Lung (tissue), 12 donors: ENCODE measurements around the gene ZNF511. TPM values are rescaled to one million over a fixed set of nuclear protein-coding genes. Genes with fewer than 3 reads are reported as not detected.

Experiments used
- ATAC-seq: fragments of 200-7000 bp; cut with Tn5 transposase; one replicate; pipeline ENCODE4 v1.9.1; 2020; ENCODE audit warnings: moderate number of reproducible peaks; ENCODE audit not compliant: insufficient read depth, low FRiP score
- DNase-seq, 3 donors: peaks; one replicate each; pipeline ENCODE4 v3.0.0-alpha.2; 2013 to 2017
- H3K27ac ChIP-seq, 2 donors: one replicate each; pipeline ENCODE4 v1.5.1; 2013; ENCODE audit warnings: mild to moderate bottlenecking in 2 of 2, moderate library complexity in 2 of 2, control low read depth in 1 of 2, inconsistent platforms in 1 of 2, low read depth in 1 of 2, low read length in 1 of 2
- H3K27me3 ChIP-seq, 3 donors: one replicate each; pipeline ENCODE4 v1.5.1; 2013; ENCODE audit warnings: low read length in 2 of 3; ENCODE audit not compliant: control insufficient read depth in 3 of 3, insufficient read depth in 3 of 3
- H3K36me3 ChIP-seq, 4 donors: one replicate each; pipeline ENCODE4 v1.5.1; 2013; ENCODE audit warnings: low read length in 4 of 4, mild to moderate bottlenecking in 1 of 4, moderate library complexity in 1 of 4; ENCODE audit not compliant: control insufficient read depth in 4 of 4, insufficient read depth in 4 of 4
- H3K4me1 ChIP-seq, 5 donors: one replicate each; pipeline ENCODE4 v1.5.1; 2013; ENCODE audit warnings: low read length in 5 of 5, mild to moderate bottlenecking in 2 of 5, moderate library complexity in 1 of 5; ENCODE audit not compliant: control insufficient read depth in 5 of 5, insufficient read depth in 5 of 5
- H3K4me3 ChIP-seq: one replicate; pipeline ENCODE4 v1.5.1; 2013; ENCODE audit warnings: mild to moderate bottlenecking, control low read depth, moderate library complexity
- H3K9ac ChIP-seq, 2 donors: one replicate each; pipeline ENCODE4 v1.5.1; 2013; ENCODE audit warnings: low read length in 2 of 2, control low read depth in 1 of 2; ENCODE audit not compliant: insufficient read depth in 1 of 2
- H3K9me3 ChIP-seq, 4 donors: one replicate each; pipeline ENCODE4 v1.5.1; 2013; ENCODE audit warnings: low read length in 3 of 4, mild to moderate bottlenecking in 1 of 4, moderate library complexity in 1 of 4; ENCODE audit not compliant: control insufficient read depth in 4 of 4, insufficient read depth in 3 of 4
- WGBS, 2 donors: extraction: QIAGEN DNeasy Blood & Tissue Kit; methylation state at CpG; one replicate each; pipeline ENCODE4 v1.1.7; 2013; 5-methylcytosine and 5-hydroxymethylcytosine counted together
- polyA plus RNA-seq, 2 donors: library from polyadenylated mRNA; stranded (reverse); fragments of 200-250 nt; gene quantifications; one replicate each; pipeline ENCODE4 v1.2.1, GENCODE V29; 2013
- total RNA-seq, 2 donors: library from RNA; depleted of rRNA in 1 of 2; stranded (reverse); fragments of >200 nt in 1 of 2; gene quantifications; one replicate each; pipeline ENCODE4 v1.2.1, GENCODE V29; 2014 to 2021
- TF ChIP-seq, protein P1 (sequence below): IDR thresholded peaks from 2 replicates; pipeline ENCODE4 v1.5.1; 2012; ENCODE audit warnings: mild to moderate bottlenecking; ENCODE audit errors: control extremely low read depth, extremely low read depth
- donor health status: control.
- donor health status: control.
- donor health status: Bipolar disorder and iron deficiency.
- donor health status: healthy.
- donor health status: DM: yes; HTN: yes; CAD: no.

ZNF511 gene
- total and polyA plus RNA-seq, 4 donors = 18.6 to 79.9 (median 43.6) TPM

DNA sequence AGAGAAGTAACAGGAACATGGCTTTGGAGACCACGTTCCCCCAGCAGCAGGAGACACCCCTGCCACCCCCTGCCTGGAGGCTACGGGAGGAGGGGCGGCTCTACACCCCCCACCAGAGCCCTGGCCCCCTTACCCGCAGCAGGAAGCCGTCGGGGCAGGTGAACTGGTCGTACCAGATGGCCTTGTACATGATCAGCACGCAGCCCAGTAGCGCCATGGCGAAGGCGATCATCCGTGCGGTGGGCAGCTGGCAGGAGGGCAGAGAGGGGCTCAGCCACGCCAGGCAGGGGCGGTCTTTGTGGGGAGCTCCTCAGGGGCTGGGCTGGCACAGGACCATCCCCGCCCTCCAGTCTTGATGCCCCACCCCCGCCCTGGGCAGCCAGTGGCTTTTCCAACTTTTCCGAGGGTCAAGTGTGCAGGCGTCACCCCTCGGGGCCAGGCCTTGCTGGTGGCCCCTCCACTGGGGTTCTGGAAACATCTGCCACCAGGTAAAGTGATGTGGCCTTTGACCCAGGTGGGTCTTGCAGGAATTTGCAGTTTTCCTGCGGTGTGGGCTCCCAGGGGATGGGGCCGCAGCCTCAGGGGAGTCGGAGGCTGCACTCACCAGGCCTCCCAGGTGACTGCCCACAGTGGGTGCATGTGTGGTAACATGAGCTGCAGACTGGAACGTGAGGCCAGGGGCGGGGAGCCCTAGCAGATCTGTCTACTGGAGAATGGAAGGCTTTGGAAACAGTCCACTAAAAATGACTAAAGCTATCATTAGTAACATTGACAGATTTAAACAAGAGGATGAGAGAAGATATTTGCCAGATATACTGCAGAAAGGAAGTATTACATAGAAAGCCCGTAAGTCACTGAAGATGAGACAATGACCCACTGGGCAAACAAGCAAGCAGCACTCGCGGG is 18.3 kb downstream of the ZNF511 start:
- TF ChIP-seq, protein P1, sequence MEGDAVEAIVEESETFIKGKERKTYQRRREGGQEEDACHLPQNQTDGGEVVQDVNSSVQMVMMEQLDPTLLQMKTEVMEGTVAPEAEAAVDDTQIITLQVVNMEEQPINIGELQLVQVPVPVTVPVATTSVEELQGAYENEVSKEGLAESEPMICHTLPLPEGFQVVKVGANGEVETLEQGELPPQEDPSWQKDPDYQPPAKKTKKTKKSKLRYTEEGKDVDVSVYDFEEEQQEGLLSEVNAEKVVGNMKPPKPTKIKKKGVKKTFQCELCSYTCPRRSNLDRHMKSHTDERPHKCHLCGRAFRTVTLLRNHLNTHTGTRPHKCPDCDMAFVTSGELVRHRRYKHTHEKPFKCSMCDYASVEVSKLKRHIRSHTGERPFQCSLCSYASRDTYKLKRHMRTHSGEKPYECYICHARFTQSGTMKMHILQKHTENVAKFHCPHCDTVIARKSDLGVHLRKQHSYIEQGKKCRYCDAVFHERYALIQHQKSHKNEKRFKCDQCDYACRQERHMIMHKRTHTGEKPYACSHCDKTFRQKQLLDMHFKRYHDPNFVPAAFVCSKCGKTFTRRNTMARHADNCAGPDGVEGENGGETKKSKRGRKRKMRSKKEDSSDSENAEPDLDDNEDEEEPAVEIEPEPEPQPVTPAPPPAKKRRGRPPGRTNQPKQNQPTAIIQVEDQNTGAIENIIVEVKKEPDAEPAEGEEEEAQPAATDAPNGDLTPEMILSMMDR = no peak
- ATAC-seq (no peak), DNase-seq (no peak)
- H3K27ac ChIP-seq = no peak overlapping the region
- 32 to 42% methylated on average over 28 of the region's 28 CpGs for WGBS, 2 donors
- no peak overlapping the region for H3K9ac ChIP-seq
- H3K36me3 ChIP-seq = no peaks in the 10 kb centered on the region
- H3K4me1 ChIP-seq = peaks cover 0 to 10% (median 0%) of the 10 kb centered on the region in 5 donors
- peaks cover 16 to 54% (median 42%) of the 10 kb centered on the region in 3 donors for H3K27me3 ChIP-seq
- H3K9me3 ChIP-seq = peaks cover 0 to 2% (median 0%) of the 10 kb centered on the region in 4 donors
- H3K4me3 ChIP-seq = no peak overlapping the region

DNA sequence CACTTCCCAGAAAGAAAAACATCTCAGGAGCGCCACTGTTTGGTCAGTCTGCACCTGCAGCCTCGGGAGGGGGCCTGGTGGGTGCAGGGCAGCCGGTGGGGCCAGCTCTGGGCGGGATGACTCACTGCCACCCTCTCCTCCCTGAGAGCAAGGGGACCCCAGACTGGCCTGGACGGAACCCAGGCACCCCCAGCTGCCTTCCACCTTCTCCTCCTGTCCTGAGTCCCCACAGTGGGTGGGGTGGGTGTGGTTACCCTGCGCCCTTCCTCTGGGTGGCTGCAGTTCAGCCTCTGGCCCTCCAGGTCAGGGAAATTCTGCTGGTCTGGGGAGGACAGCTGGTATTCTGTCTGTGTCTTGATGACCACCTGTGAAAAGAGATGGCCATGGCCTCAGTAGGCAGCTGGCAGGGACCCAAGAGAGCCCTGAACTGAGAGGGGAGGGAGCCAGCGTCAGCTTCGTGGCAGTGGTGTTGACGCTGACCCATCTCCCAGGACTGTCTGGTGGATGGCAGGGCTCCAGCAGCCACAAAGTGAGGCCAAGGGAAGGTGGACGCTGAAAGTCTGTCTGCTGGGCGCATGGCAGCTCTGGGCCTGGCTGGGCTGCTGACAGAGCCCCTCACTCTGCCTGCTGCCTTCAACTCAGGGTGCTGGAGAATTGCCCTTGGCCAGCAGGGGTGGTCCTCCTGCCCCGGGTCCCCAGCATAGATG is 19.1 kb downstream of the ZNF511 start:
- no peak overlapping the region for H3K4me3 ChIP-seq
- 36 to 61% methylated on average over 12 of the region's 12 CpGs for WGBS, 2 donors
- H3K9me3 ChIP-seq = peaks cover 0 to 2% (median 0%) of the 10 kb centered on the region in 4 donors
- peaks cover 0 to 10% (median 0%) of the 10 kb centered on the region in 5 donors for H3K4me1 ChIP-seq
- H3K36me3 ChIP-seq = no peaks in the 10 kb centered on the region
- TF ChIP-seq, protein P1 = no peak
- H3K27ac ChIP-seq = no peak overlapping the region
- no peak overlapping the region for H3K9ac ChIP-seq
- H3K27me3 ChIP-seq = peaks cover 16 to 62% (median 49%) of the 10 kb centered on the region in 3 donors
- DNase-seq = no peak
- ATAC-seq = no peak

DNA sequence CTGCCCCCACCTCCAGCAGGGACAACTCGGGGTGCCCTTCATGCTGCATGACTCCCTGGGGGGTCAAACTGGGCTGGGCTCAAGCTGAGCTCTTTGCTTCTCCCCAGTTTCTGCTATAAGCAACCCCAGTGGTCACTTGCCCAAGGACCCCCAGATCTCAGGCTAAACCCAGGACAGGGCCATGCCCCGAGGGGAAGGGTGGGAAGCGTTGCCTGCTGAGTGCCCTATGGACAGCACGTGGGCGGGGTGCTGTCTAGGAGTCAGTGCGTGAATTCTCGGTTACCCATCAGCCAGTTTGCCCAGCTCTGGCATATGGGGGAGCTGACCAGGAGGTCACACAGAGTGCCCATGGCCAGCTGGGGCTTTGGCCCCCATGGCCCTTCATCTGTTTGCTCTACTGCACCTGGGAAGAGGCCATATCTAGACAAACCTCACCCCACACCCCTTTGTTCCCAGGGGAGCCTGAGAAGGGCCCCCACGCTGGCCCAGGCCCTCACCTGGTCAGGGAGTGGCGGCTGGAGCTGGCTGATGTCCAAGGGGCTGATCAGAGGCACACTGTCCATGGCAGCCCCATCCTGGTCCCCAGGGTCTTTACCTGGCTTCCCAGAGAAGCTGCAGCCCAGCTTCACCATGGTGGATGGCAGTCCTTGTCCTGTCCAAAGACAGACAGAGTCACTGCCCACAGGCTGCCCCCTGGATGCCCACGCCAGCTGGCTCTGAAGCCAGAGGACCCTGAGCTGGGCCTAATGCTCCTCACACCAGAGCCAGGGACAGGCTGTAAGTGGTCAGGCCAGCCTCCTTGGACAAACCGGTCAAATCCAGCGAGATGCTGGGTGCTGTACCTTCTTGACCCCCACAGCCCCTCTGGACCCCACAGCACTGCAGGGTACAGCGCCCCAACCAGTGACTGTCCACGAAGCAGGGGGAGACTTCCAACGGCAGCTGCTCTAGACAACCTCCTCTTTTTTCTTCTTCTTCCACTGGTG is 19.9 kb downstream of the ZNF511 start:
- H3K9ac ChIP-seq = no peak overlapping the region
- H3K4me1 ChIP-seq = peaks cover 0 to 10% (median 0%) of the 10 kb centered on the region in 5 donors
- no peak for DNase-seq
- WGBS, 2 donors = 76 to 85% methylated on average over 15 of the region's 15 CpGs
- TF ChIP-seq, protein P1 = no peak
- ATAC-seq = no peak
- H3K9me3 ChIP-seq = peaks cover 0 to 2% (median 0%) of the 10 kb centered on the region in 4 donors
- peaks cover 16 to 68% (median 53%) of the 10 kb centered on the region in 3 donors for H3K27me3 ChIP-seq
- H3K36me3 ChIP-seq = no peaks in the 10 kb centered on the region
- no peak overlapping the region for H3K4me3 ChIP-seq
- no peak overlapping the region for H3K27ac ChIP-seq
